ENCODE data around the gene ULK4. TPM values are rescaled to one million over a fixed set of nuclear protein-coding genes. Genes with fewer than 3 reads are reported as not detected.
A peak's percentile ranks its signal among the peaks of the same experiment; 100 is the strongest.

Gene ULK4
- total RNA-seq, 1 donor from 2014 or later = 10.2 TPM

DNA sequence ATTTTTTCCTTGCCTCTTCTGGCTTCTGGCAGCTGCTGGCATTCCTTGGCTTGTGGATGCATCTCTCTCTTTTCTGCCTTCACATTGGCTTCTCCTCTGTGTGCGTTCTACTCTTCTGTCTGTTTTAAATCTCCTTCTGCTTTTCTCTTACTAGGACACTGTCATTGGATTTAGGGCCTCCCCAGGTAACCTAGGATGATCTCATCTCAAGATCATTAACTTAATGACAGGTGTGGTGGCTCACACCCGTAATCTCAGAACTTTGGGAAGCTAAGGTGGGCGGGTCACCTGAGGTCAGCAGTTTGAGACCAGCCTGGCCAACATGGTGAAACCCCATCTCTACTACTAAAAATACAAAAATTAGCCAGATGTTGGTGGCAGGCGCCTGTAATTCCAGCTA, 40.9 kb upstream of the ULK4 start:
- TF ChIP-seq, protein P1, sequence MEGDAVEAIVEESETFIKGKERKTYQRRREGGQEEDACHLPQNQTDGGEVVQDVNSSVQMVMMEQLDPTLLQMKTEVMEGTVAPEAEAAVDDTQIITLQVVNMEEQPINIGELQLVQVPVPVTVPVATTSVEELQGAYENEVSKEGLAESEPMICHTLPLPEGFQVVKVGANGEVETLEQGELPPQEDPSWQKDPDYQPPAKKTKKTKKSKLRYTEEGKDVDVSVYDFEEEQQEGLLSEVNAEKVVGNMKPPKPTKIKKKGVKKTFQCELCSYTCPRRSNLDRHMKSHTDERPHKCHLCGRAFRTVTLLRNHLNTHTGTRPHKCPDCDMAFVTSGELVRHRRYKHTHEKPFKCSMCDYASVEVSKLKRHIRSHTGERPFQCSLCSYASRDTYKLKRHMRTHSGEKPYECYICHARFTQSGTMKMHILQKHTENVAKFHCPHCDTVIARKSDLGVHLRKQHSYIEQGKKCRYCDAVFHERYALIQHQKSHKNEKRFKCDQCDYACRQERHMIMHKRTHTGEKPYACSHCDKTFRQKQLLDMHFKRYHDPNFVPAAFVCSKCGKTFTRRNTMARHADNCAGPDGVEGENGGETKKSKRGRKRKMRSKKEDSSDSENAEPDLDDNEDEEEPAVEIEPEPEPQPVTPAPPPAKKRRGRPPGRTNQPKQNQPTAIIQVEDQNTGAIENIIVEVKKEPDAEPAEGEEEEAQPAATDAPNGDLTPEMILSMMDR (IDR thresholded peaks at IDR 0.05; ENCODE audit: unreplicated experiment) = no peak
- H3K9me3 Mint-ChIP-seq (ENCODE audit: unreplicated experiment) = no peaks in the 10 kb centered on the region
- DNase-seq (ENCODE audit: low spot score) = no peak
- H3K4me1 Mint-ChIP-seq (ENCODE audit: unreplicated experiment) = peaks cover 3% of the 10 kb centered on the region
- peaks cover 4% of the 10 kb centered on the region for H3K27me3 Mint-ChIP-seq (ENCODE audit: unreplicated experiment)
- H3K36me3 Mint-ChIP-seq (ENCODE audit: low read depth, unreplicated experiment) = no peaks in the 10 kb centered on the region
- H3K4me3 Mint-ChIP-seq (ENCODE audit: unreplicated experiment) = no peak overlapping the region
- H3K27ac Mint-ChIP-seq (ENCODE audit: unreplicated experiment) = no peak overlapping the region

DNA sequence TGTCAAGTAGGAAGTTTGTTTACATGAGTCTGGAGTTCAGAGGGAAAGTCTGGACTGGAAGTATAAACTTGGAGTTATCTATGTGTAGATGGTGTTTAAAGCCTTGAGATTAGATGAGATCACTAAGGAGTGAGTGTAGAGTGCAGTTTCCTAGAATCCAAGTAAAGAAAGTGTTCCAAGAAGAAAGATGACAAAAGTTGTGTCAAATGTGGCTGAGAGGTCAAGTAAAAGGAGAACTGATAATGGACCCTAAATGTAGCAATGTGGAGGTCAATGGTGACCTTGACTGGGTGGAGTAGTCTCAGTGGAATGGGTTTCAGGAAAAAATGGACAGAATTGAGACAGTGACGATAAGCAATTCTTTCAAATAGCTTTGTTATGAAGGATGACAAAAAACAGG, 39.9 kb upstream of the ULK4 start:
- H3K4me1 Mint-ChIP-seq (ENCODE audit: unreplicated experiment) = peaks cover 5% of the 10 kb centered on the region
- H3K9me3 Mint-ChIP-seq (ENCODE audit: unreplicated experiment) = no peaks in the 10 kb centered on the region
- peaks cover 4% of the 10 kb centered on the region for H3K27me3 Mint-ChIP-seq (ENCODE audit: unreplicated experiment)
- TF ChIP-seq, protein P1 (IDR thresholded peaks at IDR 0.05; ENCODE audit: unreplicated experiment) = no peak
- DNase-seq (ENCODE audit: low spot score) = no peak
- no peak overlapping the region for H3K27ac Mint-ChIP-seq (ENCODE audit: unreplicated experiment)
- no peaks in the 10 kb centered on the region for H3K36me3 Mint-ChIP-seq (ENCODE audit: low read depth, unreplicated experiment)
- H3K4me3 Mint-ChIP-seq (ENCODE audit: unreplicated experiment) = no peak overlapping the region

DNA sequence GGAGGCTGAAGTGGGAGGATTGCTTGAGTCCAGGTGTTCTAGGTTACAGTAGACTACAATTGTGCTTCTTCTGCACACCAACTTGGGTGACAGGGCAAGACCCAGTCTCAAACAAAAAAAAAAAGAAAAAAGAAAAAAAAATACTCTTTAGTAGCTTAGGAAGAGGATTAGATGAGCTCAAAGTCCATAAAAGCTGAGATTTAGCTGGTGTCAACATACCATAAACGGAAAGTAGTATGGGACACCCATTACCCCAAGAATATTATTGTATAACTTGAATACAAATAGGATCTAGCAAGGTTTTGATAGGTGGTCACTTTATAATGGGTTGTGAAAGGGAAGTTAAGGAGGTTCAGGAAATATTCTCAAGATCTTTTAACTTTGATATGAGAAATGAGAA, 38.0 kb upstream of the ULK4 start:
- H3K36me3 Mint-ChIP-seq (ENCODE audit: low read depth, unreplicated experiment) = no peaks in the 10 kb centered on the region
- H3K27me3 Mint-ChIP-seq (ENCODE audit: unreplicated experiment) = peaks cover 2% of the 10 kb centered on the region
- DNase-seq (ENCODE audit: low spot score) = no peak
- H3K27ac Mint-ChIP-seq (ENCODE audit: unreplicated experiment) = no peak overlapping the region
- H3K4me3 Mint-ChIP-seq (ENCODE audit: unreplicated experiment) = no peak overlapping the region
- TF ChIP-seq, protein P1 (IDR thresholded peaks at IDR 0.05; ENCODE audit: unreplicated experiment) = no peak
- H3K9me3 Mint-ChIP-seq (ENCODE audit: unreplicated experiment) = no peaks in the 10 kb centered on the region
- H3K4me1 Mint-ChIP-seq (ENCODE audit: unreplicated experiment) = peaks cover 5% of the 10 kb centered on the region

DNA sequence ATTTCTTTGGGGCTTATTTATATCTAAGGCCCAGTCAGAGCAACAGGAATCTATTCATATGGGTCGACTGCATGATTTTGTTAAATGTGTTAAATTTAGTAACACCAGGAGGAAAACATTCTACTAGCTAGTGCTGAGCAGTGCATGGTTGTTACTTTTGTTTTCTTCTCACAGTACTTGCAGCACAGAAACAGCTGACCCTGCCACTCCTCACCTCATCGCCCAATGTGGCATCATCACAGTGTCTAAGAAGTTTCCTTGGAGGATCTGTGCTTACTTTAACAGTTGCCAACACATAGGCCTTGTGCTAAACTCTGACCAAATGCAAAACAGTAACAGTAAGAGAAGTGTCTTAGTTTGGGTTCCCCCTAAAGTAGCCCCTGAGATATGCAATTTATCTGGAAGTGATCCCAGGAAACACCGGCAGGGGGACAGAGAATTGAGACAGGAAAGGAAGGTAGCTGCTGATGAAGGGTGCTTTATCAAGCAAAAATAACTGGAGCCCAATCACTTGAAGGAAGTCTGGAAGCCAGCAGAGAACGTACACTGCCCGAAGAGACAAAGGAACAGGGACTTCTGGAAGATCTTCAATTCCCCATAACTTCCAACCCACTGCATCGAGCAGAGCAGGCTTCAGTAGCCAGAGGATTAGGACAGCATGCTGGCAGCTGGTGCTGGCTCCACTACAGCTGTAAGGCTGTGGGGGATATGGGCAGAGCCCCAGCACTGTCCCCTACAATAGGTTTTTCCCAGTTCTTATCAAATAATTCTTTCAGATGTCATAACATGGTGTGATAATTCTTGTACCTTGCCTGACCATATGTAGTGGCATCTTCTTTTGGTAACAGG, 36.0 kb upstream of the ULK4 start:
- H3K9me3 Mint-ChIP-seq (ENCODE audit: unreplicated experiment) = no peaks in the 10 kb centered on the region
- H3K36me3 Mint-ChIP-seq (ENCODE audit: low read depth, unreplicated experiment) = no peaks in the 10 kb centered on the region
- TF ChIP-seq, protein P1 (IDR thresholded peaks at IDR 0.05; ENCODE audit: unreplicated experiment) = peak; percentile 41
- H3K4me3 Mint-ChIP-seq (ENCODE audit: unreplicated experiment) = no peak overlapping the region
- peak; percentile 28 for DNase-seq (ENCODE audit: low spot score)
- peaks cover 2% of the 10 kb centered on the region for H3K27me3 Mint-ChIP-seq (ENCODE audit: unreplicated experiment)
- peaks cover 5% of the 10 kb centered on the region for H3K4me1 Mint-ChIP-seq (ENCODE audit: unreplicated experiment)
- H3K27ac Mint-ChIP-seq (ENCODE audit: unreplicated experiment) = no peak overlapping the region

DNA sequence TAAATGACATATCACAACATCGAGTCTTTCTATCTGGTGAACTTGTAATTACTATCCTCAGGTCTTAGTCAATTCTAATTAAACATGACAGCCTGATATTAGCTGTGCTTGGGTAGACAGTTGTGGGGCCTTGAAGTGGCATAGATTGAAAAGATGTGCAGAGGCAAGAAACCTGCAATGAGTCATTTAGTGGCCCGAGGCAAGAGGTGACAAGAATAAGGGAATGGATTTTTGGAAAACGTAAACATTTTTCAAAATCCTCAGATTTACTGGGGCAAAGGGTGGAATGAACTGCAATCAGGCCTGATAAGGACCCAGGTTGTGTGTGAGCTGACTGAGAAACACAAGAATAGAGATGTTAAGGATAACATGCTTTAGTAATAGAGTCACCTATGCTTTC, 29.5 kb upstream of the ULK4 start:
- H3K4me3 Mint-ChIP-seq (ENCODE audit: unreplicated experiment) = no peak overlapping the region
- DNase-seq (ENCODE audit: low spot score) = no peak
- no peaks in the 10 kb centered on the region for H3K9me3 Mint-ChIP-seq (ENCODE audit: unreplicated experiment)
- no peak overlapping the region for H3K27ac Mint-ChIP-seq (ENCODE audit: unreplicated experiment)
- TF ChIP-seq, protein P1 (IDR thresholded peaks at IDR 0.05; ENCODE audit: unreplicated experiment) = no peak
- no peaks in the 10 kb centered on the region for H3K36me3 Mint-ChIP-seq (ENCODE audit: low read depth, unreplicated experiment)
- no peaks in the 10 kb centered on the region for H3K4me1 Mint-ChIP-seq (ENCODE audit: unreplicated experiment)
- no peaks in the 10 kb centered on the region for H3K27me3 Mint-ChIP-seq (ENCODE audit: unreplicated experiment)

All from endothelial cell (in vitro differentiated cells).